Measurements from ENCODE around the gene MEP1A.

DNA sequence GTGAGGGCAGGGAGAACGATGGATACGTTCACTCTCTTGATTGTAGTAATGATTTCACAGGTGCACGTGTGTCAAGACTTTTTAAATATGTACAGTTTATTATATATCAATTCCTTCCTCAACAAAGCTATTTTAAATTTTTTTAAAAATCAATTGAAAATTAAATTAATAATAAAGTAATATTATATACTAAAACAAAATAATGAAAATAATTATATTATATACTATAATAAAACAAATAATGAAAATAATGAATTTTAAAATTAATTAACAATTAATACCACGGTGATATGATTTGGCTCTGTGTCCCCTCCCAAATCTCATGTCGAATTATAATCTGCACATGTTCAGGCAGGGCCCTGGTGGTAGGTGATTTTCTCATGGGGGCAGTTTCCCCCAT is 85.8 kb downstream of the MEP1A start:
- TF ChIP-seq, protein P1, sequence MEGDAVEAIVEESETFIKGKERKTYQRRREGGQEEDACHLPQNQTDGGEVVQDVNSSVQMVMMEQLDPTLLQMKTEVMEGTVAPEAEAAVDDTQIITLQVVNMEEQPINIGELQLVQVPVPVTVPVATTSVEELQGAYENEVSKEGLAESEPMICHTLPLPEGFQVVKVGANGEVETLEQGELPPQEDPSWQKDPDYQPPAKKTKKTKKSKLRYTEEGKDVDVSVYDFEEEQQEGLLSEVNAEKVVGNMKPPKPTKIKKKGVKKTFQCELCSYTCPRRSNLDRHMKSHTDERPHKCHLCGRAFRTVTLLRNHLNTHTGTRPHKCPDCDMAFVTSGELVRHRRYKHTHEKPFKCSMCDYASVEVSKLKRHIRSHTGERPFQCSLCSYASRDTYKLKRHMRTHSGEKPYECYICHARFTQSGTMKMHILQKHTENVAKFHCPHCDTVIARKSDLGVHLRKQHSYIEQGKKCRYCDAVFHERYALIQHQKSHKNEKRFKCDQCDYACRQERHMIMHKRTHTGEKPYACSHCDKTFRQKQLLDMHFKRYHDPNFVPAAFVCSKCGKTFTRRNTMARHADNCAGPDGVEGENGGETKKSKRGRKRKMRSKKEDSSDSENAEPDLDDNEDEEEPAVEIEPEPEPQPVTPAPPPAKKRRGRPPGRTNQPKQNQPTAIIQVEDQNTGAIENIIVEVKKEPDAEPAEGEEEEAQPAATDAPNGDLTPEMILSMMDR (IDR thresholded peaks at IDR 0.05) = no peak
- TF ChIP-seq POLR2AphosphoS5 (IDR thresholded peaks at IDR 0.05) (no peak), EP300 (IDR thresholded peaks at IDR 0.05) (no peak), POLR2A (IDR thresholded peaks at IDR 0.05) (no peak)
